ENCODE results near the gene ATCAY.

Gene ATCAY

DNA sequence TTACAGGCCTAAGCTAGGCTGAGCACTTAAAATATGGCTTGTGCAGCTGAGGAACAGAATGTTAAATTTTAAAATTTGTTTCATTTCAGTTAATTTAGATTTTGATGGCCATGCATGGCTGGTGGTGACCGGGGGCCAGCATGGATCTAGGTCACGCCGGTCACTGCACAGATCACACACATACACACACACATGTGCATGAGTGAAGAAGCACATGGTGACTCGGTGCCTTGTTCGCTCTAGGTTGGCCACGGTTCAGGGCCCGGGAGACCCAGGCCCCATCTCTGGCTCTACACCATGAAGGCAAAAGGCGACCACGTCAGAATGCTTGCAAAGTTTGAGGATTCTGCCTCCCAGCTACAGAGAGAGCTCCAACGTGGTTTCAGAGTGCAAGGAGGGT, 39.7 kb upstream of the ATCAY start:
- Histone ChIP-seq H3K27ac (ENCODE audit: low read depth, low read length) (no peak overlapping the region), H3K27me3 (ENCODE audit: control insufficient read depth in 1 of 2, insufficient read depth in 2 of 2, low read length in 2 of 2) (no peaks in the 10 kb centered on the region), H3K4me3 (ENCODE audit: low read depth in 1 of 2, low read length in 2 of 2) (no peak overlapping the region), H3K9me3 (ENCODE audit: low read length) (no peaks in the 10 kb centered on the region), H3K4me1 (ENCODE audit: insufficient read depth, low read length) (no peaks in the 10 kb centered on the region), H3K9ac (ENCODE audit: low read length) (no peak overlapping the region), H3K36me3 (ENCODE audit: insufficient read depth, low read length) (no peaks in the 10 kb centered on the region)

GRCh38 chr19:3842948-3843347, 37.5 kb upstream of the ATCAY start:
- Histone ChIP-seq H3K9me3 (ENCODE audit: low read length) (no peaks in the 10 kb centered on the region), H3K27me3 (ENCODE audit: control insufficient read depth in 1 of 2, insufficient read depth in 2 of 2, low read length in 2 of 2) (no peaks in the 10 kb centered on the region), H3K27ac (ENCODE audit: low read depth, low read length) (no peak overlapping the region), H3K9ac (ENCODE audit: low read length) (no peak overlapping the region), H3K4me3 (ENCODE audit: low read depth in 1 of 2, low read length in 2 of 2) (no peak overlapping the region), H3K36me3 (ENCODE audit: insufficient read depth, low read length) (no peaks in the 10 kb centered on the region), H3K4me1 (ENCODE audit: insufficient read depth, low read length) (no peaks in the 10 kb centered on the region)

- no peaks in the 10 kb centered on the region for H3K4me1 ChIP-seq (ENCODE audit: insufficient read depth, low read length)
- H3K9me3 ChIP-seq (ENCODE audit: low read length) = no peaks in the 10 kb centered on the region
- H3K27ac ChIP-seq (ENCODE audit: low read depth, low read length) = no peak overlapping the region
- H3K36me3 ChIP-seq (ENCODE audit: insufficient read depth, low read length) = no peaks in the 10 kb centered on the region
- H3K4me3 ChIP-seq (ENCODE audit: low read depth in 1 of 2, low read length in 2 of 2) = no peak overlapping the region
- no peak overlapping the region for H3K9ac ChIP-seq (ENCODE audit: low read length)
- no peaks in the 10 kb centered on the region for H3K27me3 ChIP-seq (ENCODE audit: control insufficient read depth in 1 of 2, insufficient read depth in 2 of 2, low read length in 2 of 2)
Measured at GRCh38 chr19:3844596-3844995, 35.9 kb upstream of the ATCAY start.

- H3K9me3 ChIP-seq (ENCODE audit: low read length) = peaks cover 10% of the 10 kb centered on the region
- H3K27ac ChIP-seq (ENCODE audit: low read depth, low read length) = no peak overlapping the region
- no peaks in the 10 kb centered on the region for H3K36me3 ChIP-seq (ENCODE audit: insufficient read depth, low read length)
- H3K4me1 ChIP-seq (ENCODE audit: insufficient read depth, low read length) = no peaks in the 10 kb centered on the region
- no peak overlapping the region for H3K9ac ChIP-seq (ENCODE audit: low read length)
- H3K4me3 ChIP-seq (ENCODE audit: low read depth in 1 of 2, low read length in 2 of 2) = no peak overlapping the region
- H3K27me3 ChIP-seq (ENCODE audit: control insufficient read depth in 1 of 2, insufficient read depth in 2 of 2, low read length in 2 of 2) = no peaks in the 10 kb centered on the region
Measured at GRCh38 chr19:3849092-3849491, 31.4 kb upstream of the ATCAY start.

DNA sequence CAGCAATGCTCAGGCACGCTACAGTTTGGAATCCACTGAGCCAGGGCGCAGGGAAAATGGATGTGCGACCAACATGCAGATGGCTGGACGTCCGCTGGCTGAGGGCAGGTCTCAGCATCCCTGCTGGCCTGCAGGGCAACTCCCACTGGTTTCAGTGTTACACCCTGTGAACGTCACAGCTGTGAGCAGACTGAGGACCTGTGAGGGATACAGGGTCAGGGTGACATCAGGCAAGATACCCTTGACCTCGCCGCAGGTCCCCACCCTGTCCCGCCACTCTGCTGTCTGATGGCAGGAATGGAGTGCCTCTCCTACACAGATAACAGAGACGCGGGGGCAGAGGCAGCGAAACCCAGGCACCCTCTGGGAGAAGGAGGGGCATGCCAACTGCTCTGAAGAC, 30.7 kb upstream of the ATCAY start:
- Histone ChIP-seq H3K27ac (ENCODE audit: low read depth, low read length) (no peak overlapping the region), H3K9ac (ENCODE audit: low read length) (no peak overlapping the region), H3K9me3 (ENCODE audit: low read length) (peaks cover 10% of the 10 kb centered on the region), H3K4me1 (ENCODE audit: insufficient read depth, low read length) (no peaks in the 10 kb centered on the region), H3K27me3 (ENCODE audit: control insufficient read depth in 1 of 2, insufficient read depth in 2 of 2, low read length in 2 of 2) (no peaks in the 10 kb centered on the region), H3K36me3 (ENCODE audit: insufficient read depth, low read length) (no peaks in the 10 kb centered on the region), H3K4me3 (ENCODE audit: low read depth in 1 of 2, low read length in 2 of 2) (no peak overlapping the region)

- Histone ChIP-seq H3K9ac (ENCODE audit: low read length) (no peak overlapping the region), H3K4me3 (ENCODE audit: low read depth in 1 of 2, low read length in 2 of 2) (no peak overlapping the region), H3K9me3 (ENCODE audit: low read length) (peaks cover 10% of the 10 kb centered on the region), H3K27ac (ENCODE audit: low read depth, low read length) (no peak overlapping the region), H3K27me3 (ENCODE audit: control insufficient read depth in 1 of 2, insufficient read depth in 2 of 2, low read length in 2 of 2) (no peaks in the 10 kb centered on the region), H3K36me3 (ENCODE audit: insufficient read depth, low read length) (no peaks in the 10 kb centered on the region), H3K4me1 (ENCODE audit: insufficient read depth, low read length) (no peaks in the 10 kb centered on the region)
Measured at GRCh38 chr19:3850320-3850972, 30.0 kb upstream of the ATCAY start.

- Histone ChIP-seq H3K9ac (ENCODE audit: low read length) (no peak overlapping the region), H3K27me3 (ENCODE audit: control insufficient read depth in 1 of 2, insufficient read depth in 2 of 2, low read length in 2 of 2) (no peaks in the 10 kb centered on the region), H3K9me3 (ENCODE audit: low read length) (peaks cover 10% of the 10 kb centered on the region), H3K4me1 (ENCODE audit: insufficient read depth, low read length) (no peaks in the 10 kb centered on the region), H3K36me3 (ENCODE audit: insufficient read depth, low read length) (no peaks in the 10 kb centered on the region), H3K27ac (ENCODE audit: low read depth, low read length) (no peak overlapping the region), H3K4me3 (ENCODE audit: low read depth in 1 of 2, low read length in 2 of 2) (no peak overlapping the region)
Measured at GRCh38 chr19:3851254-3852176, 29.0 kb upstream of the ATCAY start.

DNA sequence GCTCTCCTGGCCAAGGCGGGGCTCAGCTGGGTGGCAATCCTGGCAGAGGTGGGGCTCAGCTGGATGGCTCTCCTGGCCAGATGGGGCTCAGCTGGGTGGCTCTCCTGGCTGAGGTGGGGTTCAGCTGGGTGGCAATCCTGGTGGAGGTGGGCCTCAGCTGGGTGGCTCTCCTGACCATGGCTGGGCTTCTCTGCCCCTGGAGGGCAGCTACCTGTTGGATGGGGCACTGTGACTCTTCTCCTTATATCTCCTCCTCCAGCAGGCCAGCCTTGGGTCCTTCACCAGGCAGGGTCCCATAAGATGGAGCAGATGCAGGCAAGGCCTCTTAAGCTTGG, 28.3 kb upstream of the ATCAY start:
- Histone ChIP-seq H3K4me1 (ENCODE audit: insufficient read depth, low read length) (no peaks in the 10 kb centered on the region), H3K4me3 (ENCODE audit: low read depth in 1 of 2, low read length in 2 of 2) (no peak overlapping the region), H3K9ac (ENCODE audit: low read length) (no peak overlapping the region), H3K27ac (ENCODE audit: low read depth, low read length) (no peak overlapping the region), H3K27me3 (ENCODE audit: control insufficient read depth in 1 of 2, insufficient read depth in 2 of 2, low read length in 2 of 2) (no peaks in the 10 kb centered on the region), H3K9me3 (ENCODE audit: low read length) (peaks cover 10% of the 10 kb centered on the region), H3K36me3 (ENCODE audit: insufficient read depth, low read length) (no peaks in the 10 kb centered on the region)

DNA sequence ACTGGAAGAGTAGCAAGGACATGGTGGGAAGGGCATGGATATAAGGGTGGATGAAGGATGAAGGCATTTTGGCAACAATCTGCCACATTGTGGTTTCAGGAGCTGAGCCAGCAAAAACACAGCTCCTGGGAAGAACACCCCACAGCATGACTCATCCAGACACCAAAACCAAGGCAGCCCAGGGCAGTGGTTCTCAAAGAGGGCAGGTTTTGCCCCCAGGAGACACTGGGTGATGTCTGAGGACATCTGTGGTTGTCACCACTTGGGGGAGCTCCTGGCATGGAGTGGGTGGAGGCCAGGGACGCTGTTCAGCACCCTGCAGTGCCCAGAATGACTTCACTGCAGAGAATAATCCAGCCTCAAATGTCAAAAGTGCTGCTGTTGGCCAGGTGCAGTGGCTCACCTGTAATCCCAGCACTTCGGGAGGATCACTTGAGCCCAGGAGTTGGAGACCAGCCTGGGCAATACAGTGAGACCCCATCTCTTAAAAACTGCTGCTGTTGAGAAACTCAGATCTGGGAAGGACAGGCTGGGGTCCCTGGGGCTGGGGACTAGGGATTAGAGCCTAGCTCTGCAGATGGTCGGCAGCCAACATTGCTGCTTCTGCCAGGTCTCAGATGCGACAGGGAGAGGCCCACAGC, 27.8 kb upstream of the ATCAY start:
- no peaks in the 10 kb centered on the region for H3K36me3 ChIP-seq (ENCODE audit: insufficient read depth, low read length)
- no peak overlapping the region for H3K27ac ChIP-seq (ENCODE audit: low read depth, low read length)
- H3K27me3 ChIP-seq (ENCODE audit: control insufficient read depth in 1 of 2, insufficient read depth in 2 of 2, low read length in 2 of 2) = no peaks in the 10 kb centered on the region
- no peak overlapping the region for H3K9ac ChIP-seq (ENCODE audit: low read length)
- no peak overlapping the region for H3K4me3 ChIP-seq (ENCODE audit: low read depth in 1 of 2, low read length in 2 of 2)
- H3K4me1 ChIP-seq (ENCODE audit: insufficient read depth, low read length) = no peaks in the 10 kb centered on the region
- H3K9me3 ChIP-seq (ENCODE audit: low read length) = peaks cover 10% of the 10 kb centered on the region

DNA sequence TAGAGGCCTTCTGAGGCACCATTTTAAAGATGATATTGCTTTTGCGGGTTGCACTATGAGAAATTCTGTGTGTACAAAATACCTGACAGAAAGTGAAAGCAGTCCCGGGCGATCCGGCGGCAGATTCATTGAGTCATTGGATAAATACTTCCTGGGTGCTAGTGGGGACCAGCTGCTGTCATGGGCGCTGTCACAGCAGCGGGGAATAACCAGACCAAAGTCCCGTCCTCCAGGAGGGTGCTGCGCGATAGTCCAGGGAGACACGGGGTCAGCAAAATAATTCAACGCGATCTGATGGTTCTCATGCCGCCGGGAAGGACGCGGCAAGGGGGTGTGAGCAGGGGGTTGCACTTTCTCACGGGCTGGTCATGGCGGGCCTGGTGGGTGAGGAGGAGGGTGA, 25.2 kb upstream of the ATCAY start:
- Histone ChIP-seq H3K9me3 (ENCODE audit: low read length) (peaks cover 10% of the 10 kb centered on the region), H3K4me1 (ENCODE audit: insufficient read depth, low read length) (no peaks in the 10 kb centered on the region), H3K27ac (ENCODE audit: low read depth, low read length) (no peak overlapping the region), H3K9ac (ENCODE audit: low read length) (no peak overlapping the region), H3K4me3 (ENCODE audit: low read depth in 1 of 2, low read length in 2 of 2) (no peak overlapping the region), H3K36me3 (ENCODE audit: insufficient read depth, low read length) (no peaks in the 10 kb centered on the region), H3K27me3 (ENCODE audit: control insufficient read depth in 1 of 2, insufficient read depth in 2 of 2, low read length in 2 of 2) (no peaks in the 10 kb centered on the region)

DNA sequence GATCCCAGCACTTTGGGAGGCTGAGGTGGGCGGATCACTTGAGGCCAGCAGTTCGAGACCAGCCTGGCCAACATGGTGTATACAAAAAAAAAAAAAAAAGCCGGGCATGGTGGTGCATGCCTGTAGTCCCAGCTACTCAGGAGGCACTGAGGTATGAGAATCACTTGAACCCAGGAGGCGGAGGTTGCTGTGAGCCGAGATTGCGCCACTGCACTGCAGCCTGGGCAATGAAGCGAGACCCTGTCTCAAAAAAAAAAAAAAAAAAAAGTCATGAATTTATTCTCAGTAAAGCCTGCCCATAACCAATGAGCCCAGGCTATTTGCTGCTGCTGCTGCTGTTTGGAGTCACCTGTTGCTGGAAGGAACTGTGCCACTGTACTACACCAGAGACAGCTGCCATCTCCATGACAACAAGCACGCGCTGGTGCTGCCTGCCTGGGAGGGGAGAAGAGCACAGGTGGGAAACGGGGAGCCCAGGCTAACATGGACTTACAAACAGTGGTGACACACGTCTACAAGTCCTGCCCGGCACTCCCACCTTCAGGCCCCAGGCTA, 23.0 kb upstream of the ATCAY start:
- no peaks in the 10 kb centered on the region for H3K4me1 ChIP-seq (ENCODE audit: insufficient read depth, low read length)
- H3K27ac ChIP-seq (ENCODE audit: low read depth, low read length) = no peak overlapping the region
- H3K27me3 ChIP-seq (ENCODE audit: control insufficient read depth in 1 of 2, insufficient read depth in 2 of 2, low read length in 2 of 2) = no peaks in the 10 kb centered on the region
- peaks cover under 1% of the 10 kb centered on the region for H3K9me3 ChIP-seq (ENCODE audit: low read length)
- no peak overlapping the region for H3K4me3 ChIP-seq (ENCODE audit: low read depth in 1 of 2, low read length in 2 of 2)
- H3K36me3 ChIP-seq (ENCODE audit: insufficient read depth, low read length) = no peaks in the 10 kb centered on the region
- no peak overlapping the region for H3K9ac ChIP-seq (ENCODE audit: low read length)
